HepG2 (cell line): ENCODE measurements around the gene RNF149. TPM values are rescaled to one million over a fixed set of nuclear protein-coding genes. Genes with fewer than 3 reads are reported as not detected.

ENCODE experiments used
- CCAR2 ChIP-seq: fragments of 200-400 bp; formaldehyde crosslinking; optimal IDR thresholded peaks from 2 replicates; pipeline ENCODE3; 2018; ENCODE audit warnings: low read depth, mild to moderate bottlenecking, low read length, moderate library complexity
- CCDC6 ChIP-seq: sonication (generic); formaldehyde crosslinking; IDR thresholded peaks from 2 replicates; pipeline ENCODE4 v1.8.1; 2022; ENCODE audit warnings: mild to moderate bottlenecking, missing genetic modification reagents, moderate library complexity
- IRF2 ChIP-seq: IDR thresholded peaks from 2 replicates; pipeline ENCODE4 v1.6.1; 2018; ENCODE audit warnings: missing genetic modification reagents, missing compliant biosample characterization
- JUND ChIP-seq: sonication (generic); formaldehyde crosslinking; IDR thresholded peaks from 2 replicates; pipeline ENCODE4 v1.8.0; 2022; ENCODE audit warnings: mild to moderate bottlenecking, missing genetic modification reagents
- KDM6A ChIP-seq: IDR thresholded peaks from 2 replicates; pipeline ENCODE4 v1.6.1; 2016; ENCODE audit warnings: low read depth
- LCORL ChIP-seq, 2 experiments: fragments of 450-650 bp in 1 of 2; sonication (generic) in 1 of 2; formaldehyde crosslinking in 1 of 2; IDR thresholded peaks; 2 replicates each; pipeline versions ENCODE4 v1.5.0 to v1.6.1; 2017 to 2020; ENCODE audit warnings: antibody characterized with exemption in 1 of 2, missing genetic modification reagents in 1 of 2
- MIER3 ChIP-seq: IDR thresholded peaks from 2 replicates; pipeline ENCODE4 v1.6.1; 2016; ENCODE audit warnings: missing compliant biosample characterization, borderline replicate concordance
- MTA1 ChIP-seq: sonication (generic); formaldehyde crosslinking; IDR thresholded peaks from 2 replicates; pipeline ENCODE4 v1.4.0; 2020; ENCODE audit warnings: missing genetic modification reagents, mild to moderate bottlenecking, borderline replicate concordance
- NCOA1 ChIP-seq: sonication (generic); formaldehyde crosslinking; IDR thresholded peaks from 2 replicates; pipeline ENCODE4 v1.9.0; 2021; ENCODE audit warnings: missing genetic modification reagents
- PRMT3 ChIP-seq: sonication (generic); formaldehyde crosslinking; IDR thresholded peaks from 2 replicates; pipeline ENCODE4 v1.8.1; 2022; ENCODE audit warnings: low read depth, mild to moderate bottlenecking, moderate library complexity, missing genetic modification reagents, borderline replicate concordance
- RAD21 ChIP-seq: fragments of 450-650 bp; formaldehyde crosslinking; IDR thresholded peaks from 2 replicates; pipeline ENCODE4 v1.5.0; 2020; ENCODE audit warnings: mild to moderate bottlenecking
- SAFB2 ChIP-seq: sonication (generic); formaldehyde crosslinking; IDR thresholded peaks from 2 replicates; pipeline ENCODE4 v1.5.1; 2020; ENCODE audit warnings: missing genetic modification reagents, low read depth, mild to moderate bottlenecking, borderline replicate concordance
- ZFP36L2 ChIP-seq: sonication (generic); formaldehyde crosslinking; IDR thresholded peaks from 2 replicates; pipeline ENCODE4 v1.4.0; 2020; ENCODE audit warnings: missing genetic modification reagents
- ZNF326 ChIP-seq: sonication (generic); formaldehyde crosslinking; IDR thresholded peaks from 2 replicates; pipeline ENCODE4 v1.4.0; 2020; ENCODE audit warnings: missing genetic modification reagents, borderline replicate concordance
- ZNF496 ChIP-seq: sonication (generic); formaldehyde crosslinking; IDR thresholded peaks from 2 replicates; pipeline ENCODE4 v1.8.1; 2023; ENCODE audit warnings: mild to moderate bottlenecking, moderate library complexity, missing genetic modification reagents; ENCODE audit not compliant: insufficient replicate concordance
- ZNF713 ChIP-seq: sonication (generic); formaldehyde crosslinking; IDR thresholded peaks from 2 replicates; pipeline ENCODE4 v1.4.0; 2020; ENCODE audit warnings: mild to moderate bottlenecking, missing genetic modification reagents
- ZNF724P ChIP-seq: sonication (generic); formaldehyde crosslinking; IDR thresholded peaks from 2 replicates; pipeline ENCODE4 v1.8.0; 2022; ENCODE audit warnings: missing genetic modification reagents, borderline replicate concordance
- ZNF761 ChIP-seq: sonication (generic); formaldehyde crosslinking; conservative IDR thresholded peaks from 2 replicates; pipeline ENCODE4 v1.4.0; 2020; ENCODE audit warnings: mild to moderate bottlenecking, missing genetic modification reagents
- ZNF773 ChIP-seq: sonication (generic); formaldehyde crosslinking; IDR thresholded peaks from 2 replicates; pipeline ENCODE4 v1.4.0; 2020; ENCODE audit warnings: missing genetic modification reagents, borderline replicate concordance
- ZNF841 ChIP-seq: sonication (generic); formaldehyde crosslinking; IDR thresholded peaks from 2 replicates; pipeline ENCODE4 v1.8.1; 2023; ENCODE audit warnings: missing genetic modification reagents, borderline replicate concordance
- ZNF891 ChIP-seq: sonication (generic); formaldehyde crosslinking; IDR thresholded peaks from 2 replicates; pipeline ENCODE4 v1.5.0; 2020; ENCODE audit warnings: mild to moderate bottlenecking, missing genetic modification reagents
- polyA plus RNA-seq, 8 experiments: library from polyadenylated mRNA; depleted of rRNA in 3 of 8; stranded (reverse) in 7 of 8; unstranded in 1 of 8; fragments of >200 nt; fragmentation: Illumina TruSeq in 4 of 8; extraction: Trizol in 4 of 8; gene quantifications; 2 replicates each; pipeline versions ENCODE4 v1.2.1 to v1.2.3, GENCODE V29; 2011 to 2016; ENCODE audit warnings: low read depth in 4 of 8, missing spikeins in 1 of 8, mixed read lengths in 1 of 8; ENCODE audit not compliant: insufficient read depth in 1 of 8
- total RNA-seq, 5 experiments: library from RNA; depleted of rRNA; stranded (reverse); fragments of >200 nt; fragmentation: Illumina TruSeq; extraction: Trizol; gene quantifications; 2 replicates each; pipeline ENCODE4 v1.2.3, GENCODE V29; 2016; ENCODE audit warnings: low read depth in 1 of 5
- TF ChIP-seq, protein P1 (sequence below): sonication (generic); formaldehyde crosslinking; IDR thresholded peaks from 2 replicates; pipeline ENCODE4 v1.8.0; 2022; ENCODE audit warnings: mild to moderate bottlenecking, missing genetic modification reagents, moderate library complexity
- TF ChIP-seq, protein P2 (sequence below): sonication (generic); formaldehyde crosslinking; IDR thresholded peaks from 2 replicates; pipeline ENCODE4 v1.4.0; 2020; ENCODE audit warnings: missing genetic modification reagents
- TF ChIP-seq, protein P3 (sequence below): sonication (generic); formaldehyde crosslinking; IDR thresholded peaks from 2 replicates; pipeline ENCODE4 v1.4.0; 2020; ENCODE audit warnings: low read depth, mild to moderate bottlenecking, missing genetic modification reagents
- TF ChIP-seq, protein P4 (sequence below): sonication (generic); formaldehyde crosslinking; IDR thresholded peaks from 2 replicates; pipeline ENCODE4 v1.4.0; 2020; ENCODE audit warnings: missing genetic modification reagents, borderline replicate concordance

The RNF149 gene
- total and polyA plus RNA-seq, 2 of the 13 experiments (the other 11 are each of a cell fraction or from before 2014, with no cell fraction given), result 87.6 to 109 TPM

DNA sequence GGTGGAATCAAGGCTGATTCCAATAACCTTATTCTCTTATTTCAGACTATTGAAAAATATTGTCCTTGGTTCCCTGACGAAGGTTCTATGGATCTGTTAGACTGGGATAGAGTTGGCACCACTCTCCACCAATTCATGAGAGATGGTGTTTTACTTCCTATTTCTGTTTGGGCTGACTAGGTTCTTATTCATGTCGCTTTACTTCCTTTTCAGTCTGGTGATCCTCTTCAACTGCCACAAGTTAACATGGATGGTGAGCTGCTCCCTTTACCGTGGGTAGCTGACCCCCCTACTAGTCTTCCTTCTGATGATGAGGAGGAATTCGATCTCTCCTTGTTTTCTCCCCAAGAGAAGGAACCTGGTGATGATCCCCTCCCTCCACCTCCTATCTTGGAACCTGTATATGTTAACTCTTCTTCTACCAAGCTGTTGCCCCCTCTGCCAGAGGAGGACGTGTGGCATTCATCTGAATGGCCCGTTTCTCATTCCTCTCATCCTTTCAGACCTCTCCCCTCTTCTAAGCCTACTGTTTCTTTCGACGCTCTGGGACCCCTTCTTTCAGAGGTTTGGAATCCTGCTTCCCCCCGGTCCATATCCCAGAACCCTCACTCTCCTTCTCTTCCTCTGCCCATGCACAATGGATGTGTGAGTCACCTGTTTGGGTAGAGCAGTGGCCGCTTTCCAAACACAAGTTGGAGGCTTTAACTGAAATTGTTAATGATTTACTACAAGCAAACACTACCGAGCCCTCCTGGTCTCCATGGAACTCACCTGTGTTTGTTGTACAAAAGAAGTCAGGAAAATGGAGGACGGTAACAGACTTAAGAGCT lies 69.4 kb downstream of the RNF149 start (continued):
- TF ChIP-seq, protein P1, sequence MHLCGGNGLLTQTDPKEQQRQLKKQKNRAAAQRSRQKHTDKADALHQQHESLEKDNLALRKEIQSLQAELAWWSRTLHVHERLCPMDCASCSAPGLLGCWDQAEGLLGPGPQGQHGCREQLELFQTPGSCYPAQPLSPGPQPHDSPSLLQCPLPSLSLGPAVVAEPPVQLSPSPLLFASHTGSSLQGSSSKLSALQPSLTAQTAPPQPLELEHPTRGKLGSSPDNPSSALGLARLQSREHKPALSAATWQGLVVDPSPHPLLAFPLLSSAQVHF, result no peak
- TF ChIP-seq JUND (CRISPR knock-in tag), result peak; percentile 90
- TF ChIP-seq, protein P2, sequence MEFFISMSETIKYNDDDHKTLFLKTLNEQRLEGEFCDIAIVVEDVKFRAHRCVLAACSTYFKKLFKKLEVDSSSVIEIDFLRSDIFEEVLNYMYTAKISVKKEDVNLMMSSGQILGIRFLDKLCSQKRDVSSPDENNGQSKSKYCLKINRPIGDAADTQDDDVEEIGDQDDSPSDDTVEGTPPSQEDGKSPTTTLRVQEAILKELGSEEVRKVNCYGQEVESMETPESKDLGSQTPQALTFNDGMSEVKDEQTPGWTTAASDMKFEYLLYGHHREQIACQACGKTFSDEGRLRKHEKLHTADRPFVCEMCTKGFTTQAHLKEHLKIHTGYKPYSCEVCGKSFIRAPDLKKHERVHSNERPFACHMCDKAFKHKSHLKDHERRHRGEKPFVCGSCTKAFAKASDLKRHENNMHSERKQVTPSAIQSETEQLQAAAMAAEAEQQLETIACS, result no peak
- 0 out of 2 replicates have a peak, but pooled peaks have one; percentile 35 for TF ChIP-seq ZNF761 (CRISPR knock-in tag)
- TF ChIP-seq ZNF326 (CRISPR knock-in tag), result no peak
- no peak for TF ChIP-seq CCDC6
- TF ChIP-seq ZNF713, result no peak
- no peak for TF ChIP-seq NCOA1
- no peak for TF ChIP-seq CCAR2
- no peak; the same call in 1 of the 2 replicates for TF ChIP-seq SAFB2 (CRISPR knock-in tag)
- peak; percentile 52; the same call in 1 of the 2 replicates for TF ChIP-seq IRF2 (CRISPR knock-in tag)
- no peak for TF ChIP-seq MTA1
- TF ChIP-seq LCORL (IDR thresholded peaks at IDR 0.05), result peak; percentile 5; the same call in 1 of the 2 replicates
- peak; percentile 91 for TF ChIP-seq LCORL (CRISPR knock-in tag; IDR thresholded peaks at IDR 0.05)
- no peak for TF ChIP-seq ZNF724P (CRISPR knock-in tag)
- TF ChIP-seq, protein P3, sequence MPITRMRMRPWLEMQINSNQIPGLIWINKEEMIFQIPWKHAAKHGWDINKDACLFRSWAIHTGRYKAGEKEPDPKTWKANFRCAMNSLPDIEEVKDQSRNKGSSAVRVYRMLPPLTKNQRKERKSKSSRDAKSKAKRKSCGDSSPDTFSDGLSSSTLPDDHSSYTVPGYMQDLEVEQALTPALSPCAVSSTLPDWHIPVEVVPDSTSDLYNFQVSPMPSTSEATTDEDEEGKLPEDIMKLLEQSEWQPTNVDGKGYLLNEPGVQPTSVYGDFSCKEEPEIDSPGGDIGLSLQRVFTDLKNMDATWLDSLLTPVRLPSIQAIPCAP (CRISPR knock-in tag), result no peak
- no peak for TF ChIP-seq RAD21
- TF ChIP-seq, protein P4, sequence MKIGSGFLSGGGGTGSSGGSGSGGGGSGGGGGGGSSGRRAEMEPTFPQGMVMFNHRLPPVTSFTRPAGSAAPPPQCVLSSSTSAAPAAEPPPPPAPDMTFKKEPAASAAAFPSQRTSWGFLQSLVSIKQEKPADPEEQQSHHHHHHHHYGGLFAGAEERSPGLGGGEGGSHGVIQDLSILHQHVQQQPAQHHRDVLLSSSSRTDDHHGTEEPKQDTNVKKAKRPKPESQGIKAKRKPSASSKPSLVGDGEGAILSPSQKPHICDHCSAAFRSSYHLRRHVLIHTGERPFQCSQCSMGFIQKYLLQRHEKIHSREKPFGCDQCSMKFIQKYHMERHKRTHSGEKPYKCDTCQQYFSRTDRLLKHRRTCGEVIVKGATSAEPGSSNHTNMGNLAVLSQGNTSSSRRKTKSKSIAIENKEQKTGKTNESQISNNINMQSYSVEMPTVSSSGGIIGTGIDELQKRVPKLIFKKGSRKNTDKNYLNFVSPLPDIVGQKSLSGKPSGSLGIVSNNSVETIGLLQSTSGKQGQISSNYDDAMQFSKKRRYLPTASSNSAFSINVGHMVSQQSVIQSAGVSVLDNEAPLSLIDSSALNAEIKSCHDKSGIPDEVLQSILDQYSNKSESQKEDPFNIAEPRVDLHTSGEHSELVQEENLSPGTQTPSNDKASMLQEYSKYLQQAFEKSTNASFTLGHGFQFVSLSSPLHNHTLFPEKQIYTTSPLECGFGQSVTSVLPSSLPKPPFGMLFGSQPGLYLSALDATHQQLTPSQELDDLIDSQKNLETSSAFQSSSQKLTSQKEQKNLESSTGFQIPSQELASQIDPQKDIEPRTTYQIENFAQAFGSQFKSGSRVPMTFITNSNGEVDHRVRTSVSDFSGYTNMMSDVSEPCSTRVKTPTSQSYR (CRISPR knock-in tag), result no peak
- no peak for TF ChIP-seq ZFP36L2 (CRISPR knock-in tag)
- no peak for TF ChIP-seq ZNF841
- TF ChIP-seq KDM6A (CRISPR knock-in tag), result peak; percentile 81
- no peak for TF ChIP-seq ZNF496
- TF ChIP-seq ZNF891 (CRISPR knock-in tag), result no peak
- TF ChIP-seq ZNF773 (CRISPR knock-in tag), result no peak
- TF ChIP-seq PRMT3 (CRISPR knock-in tag), result no peak
- no peak for TF ChIP-seq MIER3 (CRISPR knock-in tag)
